Choroid plexus epithelial cell (primary cell): ENCODE results near the gene RASSF3.

Experiments used
- DNase-seq: peaks from one replicate; pipeline ENCODE4 v3.0.0-alpha.2; 2010; ENCODE audit warnings: low read depth
- H3K4me3 ChIP-seq: 2 replicates; pipeline ENCODE4 v1.5.1; 2011; ENCODE audit warnings: low read depth, mild to moderate bottlenecking, control low read depth, low read length, moderate library complexity
- CTCF ChIP-seq: conservative IDR thresholded peaks from 2 replicates; pipeline ENCODE4 v1.5.1; 2011; ENCODE audit warnings: low read depth, mild to moderate bottlenecking, control low read depth, inconsistent platforms, low read length, moderate library complexity

Gene RASSF3

GRCh38 chr12:64709429-64709828 lies 99.1 kb downstream of the RASSF3 start:
- no peak for TF ChIP-seq CTCF
- no peak for DNase-seq
- no peak overlapping the region for H3K4me3 ChIP-seq

DNA sequence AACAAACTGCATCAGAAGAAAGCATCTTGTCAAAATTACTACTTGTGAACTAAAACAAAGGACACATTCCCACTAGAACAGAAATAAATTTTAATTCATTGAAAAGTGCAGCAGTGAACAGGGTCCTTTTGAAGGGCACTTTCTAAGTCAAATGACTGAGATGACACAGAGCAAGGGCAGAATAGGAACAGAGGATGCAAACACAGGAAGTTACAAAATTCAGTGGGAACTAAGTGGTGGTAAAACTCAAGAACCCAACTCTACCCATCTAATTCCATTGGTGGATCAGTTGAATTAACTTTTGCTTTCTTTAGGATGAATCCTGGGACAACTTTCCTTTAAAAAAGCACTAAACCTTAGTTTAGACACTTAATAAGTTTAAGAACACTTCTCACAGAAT lies 103.1 kb downstream of the RASSF3 start:
- no peak overlapping the region for H3K4me3 ChIP-seq
- TF ChIP-seq CTCF: no peak
- no peak for DNase-seq

DNA sequence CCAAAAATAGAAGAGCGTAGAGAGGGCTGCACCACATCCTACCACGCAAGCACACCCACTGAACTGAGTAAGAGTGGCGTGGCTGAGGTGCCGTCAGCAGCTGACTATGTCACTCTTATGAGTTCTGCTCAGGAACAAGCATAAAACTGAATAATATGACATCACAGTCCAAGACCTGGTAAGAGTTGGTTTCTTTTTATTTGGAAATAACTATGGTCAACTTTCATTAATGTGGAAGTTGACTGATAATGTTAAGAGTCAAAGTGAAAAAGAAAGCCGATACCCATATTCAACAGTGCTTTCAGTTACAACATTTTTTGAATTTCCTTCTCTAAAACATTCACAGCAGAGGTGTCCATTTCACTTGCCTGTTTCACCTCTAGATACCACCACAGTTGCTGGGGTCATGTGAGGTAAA lies 104.3 kb downstream of the RASSF3 start:
- DNase-seq: no peak
- TF ChIP-seq CTCF: no peak
- no peak overlapping the region for H3K4me3 ChIP-seq

GRCh38 chr12:64716371-64716770 lies 106.1 kb downstream of the RASSF3 start:
- DNase-seq: no peak
- H3K4me3 ChIP-seq: no peak overlapping the region

GRCh38 chr12:64716839-64717455 lies 106.7 kb downstream of the RASSF3 start:
- no peak for DNase-seq
- TF ChIP-seq CTCF: no peak

More at GRCh38 chr12:64716371-64716770, 106.1 kb downstream of the RASSF3 start:
- TF ChIP-seq CTCF: no peak

GRCh38 chr12:64718649-64719048 lies 108.4 kb downstream of the RASSF3 start:
- H3K4me3 ChIP-seq: no peak overlapping the region
- no peak for DNase-seq
- no peak for TF ChIP-seq CTCF

More at GRCh38 chr12:64716839-64717455, 106.7 kb downstream of the RASSF3 start:
- no peak overlapping the region for H3K4me3 ChIP-seq

- TF ChIP-seq CTCF: no peak
- DNase-seq: no peak
- no peak overlapping the region for H3K4me3 ChIP-seq
Observed at GRCh38 chr12:64720884-64721283, 110.6 kb downstream of the RASSF3 start.
